Muscle layer of duodenum (tissue), 2 donors: Measurements from ENCODE around the gene ATP6AP1.
A peak's percentile ranks its signal among the peaks of the same experiment; 100 is the strongest.

Experiments
- H3K27ac ChIP-seq: one replicate; pipeline ENCODE4 v1.7.0; 2013; ENCODE audit warnings: mild to moderate bottlenecking, low read length
- H3K27me3 ChIP-seq: one replicate; pipeline ENCODE4 v1.7.0; 2013; ENCODE audit warnings: low read depth, mild to moderate bottlenecking, control low read depth, low read length
- H3K36me3 ChIP-seq, 2 donors: one replicate each; pipeline ENCODE4 v1.7.0; 2013; ENCODE audit warnings: low read length in 2 of 2, control low read depth in 1 of 2, mild to moderate bottlenecking in 1 of 2; ENCODE audit not compliant: insufficient read depth in 2 of 2, control insufficient read depth in 1 of 2
- H3K4me1 ChIP-seq, 2 donors: one replicate each; pipeline ENCODE4 v1.7.0; 2013; ENCODE audit warnings: low read length in 2 of 2, mild to moderate bottlenecking in 2 of 2, control low read depth in 1 of 2, moderate library complexity in 1 of 2; ENCODE audit not compliant: insufficient read depth in 2 of 2, control insufficient read depth in 1 of 2
- H3K4me3 ChIP-seq, 2 donors: one replicate each; pipeline ENCODE4 v1.7.0; 2013; ENCODE audit warnings: low read length in 2 of 2, low read depth in 1 of 2, mild to moderate bottlenecking in 1 of 2
- H3K9me3 ChIP-seq, 2 donors: one replicate each; pipeline ENCODE4 v1.7.0; 2013; ENCODE audit warnings: low read length in 2 of 2, control low read depth in 1 of 2, mild to moderate bottlenecking in 1 of 2; ENCODE audit not compliant: control insufficient read depth in 1 of 2
- donor health status: healthy.

The ATP6AP1 gene

GRCh38 chrX:154401045-154401799 lies 27.3 kb upstream of the ATP6AP1 start:
- no peak overlapping the region for H3K4me3 ChIP-seq
- peaks cover 2 to 12% of the 10 kb centered on the region in 2 donors for H3K4me1 ChIP-seq
- H3K36me3 ChIP-seq: peaks cover 12 to 21% of the 10 kb centered on the region in 2 donors
- no peaks in the 10 kb centered on the region for H3K9me3 ChIP-seq
- H3K27ac ChIP-seq: no peak overlapping the region
- H3K27me3 ChIP-seq: no peaks in the 10 kb centered on the region

GRCh38 chrX:154401918-154402621 lies 26.4 kb upstream of the ATP6AP1 start:
- H3K9me3 ChIP-seq: no peaks in the 10 kb centered on the region
- H3K27me3 ChIP-seq: no peaks in the 10 kb centered on the region
- H3K4me1 ChIP-seq: peaks cover 2 to 12% of the 10 kb centered on the region in 2 donors
- no peak overlapping the region for H3K27ac ChIP-seq
- no peak overlapping the region for H3K4me3 ChIP-seq
- H3K36me3 ChIP-seq: peaks cover 12 to 21% of the 10 kb centered on the region in 2 donors

DNA sequence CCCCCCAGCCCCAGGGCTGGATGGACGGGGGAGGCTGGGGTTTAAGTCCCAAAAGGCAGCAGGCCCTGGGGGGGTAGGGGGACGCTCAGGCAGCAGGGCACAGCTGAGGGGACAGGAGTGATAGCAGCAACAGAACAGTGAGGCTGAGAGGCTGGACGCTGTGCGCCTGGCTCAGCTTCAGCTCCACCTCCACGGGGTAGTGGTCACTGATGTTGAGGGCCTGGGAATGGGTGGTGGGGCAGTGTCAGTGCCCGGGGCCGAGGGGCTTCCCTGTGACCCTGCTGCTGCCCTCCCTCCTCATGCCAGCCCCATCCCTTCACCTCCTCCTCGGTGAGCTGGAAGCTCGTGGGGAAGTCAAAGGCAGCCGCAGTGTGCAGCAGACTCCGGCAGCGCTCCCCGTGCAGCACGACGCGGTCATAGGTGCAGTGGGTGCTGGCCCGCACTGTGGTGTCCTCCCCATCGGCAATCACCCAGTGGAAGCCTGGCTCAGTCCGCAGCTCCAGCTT lies 25.8 kb upstream of the ATP6AP1 start:
- Histone ChIP-seq H3K27ac (no peak overlapping the region), H3K36me3 (peaks cover 12 to 20% of the 10 kb centered on the region in 2 donors)

GRCh38 chrX:154403192-154403591 lies 25.3 kb upstream of the ATP6AP1 start:
- H3K27ac ChIP-seq: no peak overlapping the region
- peaks cover 12 to 18% of the 10 kb centered on the region in 2 donors for H3K36me3 ChIP-seq
- peaks cover 2 to 12% of the 10 kb centered on the region in 2 donors for H3K4me1 ChIP-seq
- H3K9me3 ChIP-seq: no peaks in the 10 kb centered on the region
- no peaks in the 10 kb centered on the region for H3K27me3 ChIP-seq
- no peak overlapping the region for H3K4me3 ChIP-seq

More for the DNA sequence above, 25.8 kb upstream of the ATP6AP1 start:
- H3K4me3 ChIP-seq: no peak overlapping the region
- no peaks in the 10 kb centered on the region for H3K27me3 ChIP-seq
- H3K4me1 ChIP-seq: peaks cover 2 to 12% of the 10 kb centered on the region in 2 donors
- no peaks in the 10 kb centered on the region for H3K9me3 ChIP-seq

DNA sequence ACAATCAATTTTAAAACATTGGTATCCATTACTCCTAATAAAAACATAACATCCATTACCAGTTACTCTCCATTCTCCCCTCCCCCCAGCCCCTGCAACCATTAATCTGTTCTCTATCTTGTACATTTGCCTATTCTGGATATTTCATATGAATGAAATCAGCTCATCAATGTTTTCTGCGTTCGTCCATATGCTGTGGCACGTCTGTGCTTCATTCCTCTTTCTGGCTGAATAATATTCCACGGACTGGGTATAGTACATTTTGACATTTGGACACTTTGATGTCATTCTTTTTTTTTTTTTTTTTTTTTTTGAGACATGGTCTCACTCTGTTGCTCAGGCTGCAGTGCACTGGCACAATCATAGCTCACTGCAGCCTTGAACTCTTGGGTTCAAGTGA lies 24.6 kb upstream of the ATP6AP1 start:
- no peaks in the 10 kb centered on the region for H3K27me3 ChIP-seq
- H3K9me3 ChIP-seq: no peaks in the 10 kb centered on the region
- H3K27ac ChIP-seq: no peak overlapping the region
- H3K36me3 ChIP-seq: peaks cover 12 to 18% of the 10 kb centered on the region in 2 donors
- H3K4me3 ChIP-seq: no peak overlapping the region
- H3K4me1 ChIP-seq: peaks cover 2 to 12% of the 10 kb centered on the region in 2 donors

GRCh38 chrX:154404625-154405192 lies 23.8 kb upstream of the ATP6AP1 start:
- Histone ChIP-seq H3K27ac (no peak overlapping the region), H3K4me3 (no peak overlapping the region), H3K4me1 (peaks cover 2 to 9% of the 10 kb centered on the region in 2 donors), H3K27me3 (no peaks in the 10 kb centered on the region), H3K36me3 (peaks cover 4 to 12% of the 10 kb centered on the region in 2 donors), H3K9me3 (no peaks in the 10 kb centered on the region)

- Histone ChIP-seq H3K27ac (peak overlapping the region; percentile 60), H3K4me1 (peaks cover 0 to 5% of the 10 kb centered on the region in 2 donors), H3K9me3 (no peaks in the 10 kb centered on the region), H3K4me3 (peak overlapping the region; percentile 44 to 45), H3K27me3 (no peaks in the 10 kb centered on the region), H3K36me3 (peaks cover 0 to 3% of the 10 kb centered on the region in 2 donors)
These were observed 19.7 kb upstream of the ATP6AP1 start for GRCh38 chrX:154408659-154409221.

GRCh38 chrX:154409222-154409871 lies 19.1 kb upstream of the ATP6AP1 start, which contains the start of gene DNASE1L1:
TSS of gene DNASE1L1 (minus strand) at chrX:154409254. CDS start at chrX:154405568, 3,686 bp downstream.
- Histone ChIP-seq H3K4me1 (peaks cover 0 to 5% of the 10 kb centered on the region in 2 donors), H3K27ac (peak within 1 kb of the TSS; percentile 74), H3K4me3 (peak within 1 kb of the TSS; percentile 44 to 45), H3K36me3 (peaks cover 0 to 3% of the 10 kb centered on the region in 2 donors), H3K27me3 (no peaks in the 10 kb centered on the region), H3K9me3 (no peaks in the 10 kb centered on the region)

DNA sequence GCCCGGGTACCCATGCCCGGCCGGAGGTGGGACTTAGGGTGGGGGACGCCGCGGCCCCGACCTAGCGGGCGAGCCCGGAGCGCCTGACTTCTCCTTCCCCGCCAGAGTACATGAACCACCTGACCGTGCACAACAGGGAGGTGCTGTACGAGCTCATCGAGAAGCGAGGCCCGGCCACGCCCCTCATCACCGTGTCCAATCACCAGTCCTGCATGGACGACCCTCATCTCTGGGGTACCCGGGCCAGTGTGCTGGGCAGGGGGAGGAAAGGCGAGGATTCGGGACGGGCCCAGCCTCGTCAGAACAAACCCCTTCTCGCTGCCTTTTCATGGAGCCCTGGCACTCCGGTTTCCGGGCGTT lies 16.5 kb upstream of the ATP6AP1 start:
- H3K36me3 ChIP-seq: peaks cover 0 to 3% of the 10 kb centered on the region in 2 donors
- peak overlapping the region; percentile 63 for H3K27ac ChIP-seq
- peak overlapping the region; percentile 53 to 75 for H3K4me3 ChIP-seq
- no peaks in the 10 kb centered on the region for H3K27me3 ChIP-seq
- H3K9me3 ChIP-seq: no peaks in the 10 kb centered on the region
- peaks cover 0 to 5% of the 10 kb centered on the region in 2 donors for H3K4me1 ChIP-seq

DNA sequence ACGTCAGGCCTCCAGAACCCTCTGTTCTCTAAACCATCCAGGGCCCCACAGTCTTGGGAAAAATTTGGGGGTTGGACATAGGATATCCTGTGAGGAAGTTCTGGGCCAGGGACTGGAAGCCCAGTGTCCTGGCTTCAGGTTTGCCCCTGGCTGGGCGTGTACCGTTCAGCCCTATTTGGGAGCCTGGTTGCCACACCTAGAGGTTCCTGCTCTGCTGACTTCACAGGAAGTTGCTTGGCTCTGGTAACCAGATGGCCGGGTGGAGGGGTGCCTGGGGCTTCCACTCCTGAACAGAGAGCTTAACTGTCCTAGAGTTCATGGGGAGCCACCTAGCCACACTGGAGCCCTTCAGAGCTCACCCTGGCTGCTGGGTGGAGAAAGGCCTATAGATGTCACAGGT lies 16.0 kb upstream of the ATP6AP1 start:
- H3K4me1 ChIP-seq: peaks cover 0 to 5% of the 10 kb centered on the region in 2 donors
- no peaks in the 10 kb centered on the region for H3K27me3 ChIP-seq
- peak overlapping the region; percentile 63 for H3K27ac ChIP-seq
- H3K9me3 ChIP-seq: no peaks in the 10 kb centered on the region
- H3K4me3 ChIP-seq: peak overlapping the region; percentile 53 to 75
- peaks cover 0 to 3% of the 10 kb centered on the region in 2 donors for H3K36me3 ChIP-seq
